ENCODE results near the gene EMCN. TPM values are rescaled to one million over a fixed set of nuclear protein-coding genes. Genes with fewer than 3 reads are reported as not detected.

Gene EMCN
- total and polyA plus RNA-seq, 10 of the 15 experiments (the other 5 are each of a cell fraction or from before 2014, with no cell fraction given), result not detected

DNA sequence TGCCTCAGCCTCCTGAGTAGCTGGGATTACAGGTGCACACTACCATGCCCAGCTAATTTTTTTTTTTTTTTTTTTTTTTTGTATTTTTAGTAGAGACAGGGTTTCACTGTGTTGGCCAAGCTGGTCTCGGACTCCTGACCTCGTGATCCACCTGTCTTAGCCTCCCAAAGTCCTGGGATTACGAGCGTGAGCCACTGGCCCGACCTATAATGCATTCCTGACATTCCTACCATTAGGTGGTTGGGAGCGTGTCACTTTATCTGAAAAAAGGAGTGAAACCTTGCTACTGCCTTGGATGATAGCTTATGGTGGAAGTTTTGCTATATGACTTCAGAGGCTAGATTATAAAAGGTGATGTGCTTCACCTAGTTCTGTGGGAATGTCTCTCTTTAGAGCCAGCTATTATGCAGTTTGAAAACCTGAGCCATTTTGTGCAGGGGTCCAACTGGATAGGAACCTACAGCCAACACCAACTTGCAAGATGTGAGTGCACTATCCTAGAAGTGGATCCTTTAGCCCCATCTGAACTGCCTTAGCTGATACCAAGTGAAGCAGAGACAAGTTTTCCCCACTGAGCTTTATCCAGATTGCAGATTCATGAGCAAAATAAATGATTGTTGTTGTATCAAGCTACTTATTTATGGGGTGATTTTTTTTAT, 29.8 kb upstream of the EMCN start (continued):
- TF ChIP-seq, protein P1, sequence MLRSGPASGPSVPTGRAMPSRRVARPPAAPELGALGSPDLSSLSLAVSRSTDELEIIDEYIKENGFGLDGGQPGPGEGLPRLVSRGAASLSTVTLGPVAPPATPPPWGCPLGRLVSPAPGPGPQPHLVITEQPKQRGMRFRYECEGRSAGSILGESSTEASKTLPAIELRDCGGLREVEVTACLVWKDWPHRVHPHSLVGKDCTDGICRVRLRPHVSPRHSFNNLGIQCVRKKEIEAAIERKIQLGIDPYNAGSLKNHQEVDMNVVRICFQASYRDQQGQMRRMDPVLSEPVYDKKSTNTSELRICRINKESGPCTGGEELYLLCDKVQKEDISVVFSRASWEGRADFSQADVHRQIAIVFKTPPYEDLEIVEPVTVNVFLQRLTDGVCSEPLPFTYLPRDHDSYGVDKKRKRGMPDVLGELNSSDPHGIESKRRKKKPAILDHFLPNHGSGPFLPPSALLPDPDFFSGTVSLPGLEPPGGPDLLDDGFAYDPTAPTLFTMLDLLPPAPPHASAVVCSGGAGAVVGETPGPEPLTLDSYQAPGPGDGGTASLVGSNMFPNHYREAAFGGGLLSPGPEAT (IDR thresholded peaks at IDR 0.05; ENCODE audit: low read depth), result no peak

DNA sequence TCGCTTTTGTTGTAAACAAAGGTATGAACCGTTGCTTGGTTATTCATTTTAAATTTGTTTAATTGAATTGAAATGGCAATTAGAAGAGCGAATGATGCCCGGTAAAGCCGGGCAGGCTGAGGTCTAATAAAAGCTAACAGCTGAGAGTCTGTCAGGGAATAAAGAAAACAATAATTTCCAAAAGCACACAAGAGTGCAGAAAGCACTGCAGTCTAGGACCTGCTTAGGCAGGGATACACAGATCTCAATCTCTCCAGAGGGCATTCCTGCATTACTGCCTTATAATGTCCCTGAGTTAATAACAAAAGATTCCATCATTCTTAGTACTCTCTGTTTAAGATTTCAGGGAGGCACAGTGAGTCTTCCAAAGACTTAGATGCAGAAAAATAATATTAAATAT, 27.6 kb upstream of the EMCN start:
- Histone ChIP-seq H3K4me1 (ENCODE audit: control insufficient read depth, insufficient read depth, low read length) (no peaks in the 10 kb centered on the region), H3K27me3 (replicated peaks in 1 of 2; ENCODE audit: control insufficient read depth in 2 of 2, insufficient read depth in 2 of 2, low read length in 1 of 2) (no peaks in the 10 kb centered on the region), H3K27ac (ENCODE audit: control insufficient read depth, insufficient read depth) (no peak overlapping the region), H3K9ac (ENCODE audit: control insufficient read depth, insufficient read depth, low read length) (no peak overlapping the region), H2AFZ (ENCODE audit: control insufficient read depth, low read depth, low read length) (no peak overlapping the region), H4K20me1 (ENCODE audit: control insufficient read depth, insufficient read depth) (no peaks in the 10 kb centered on the region), H3K36me3 (ENCODE audit: control insufficient read depth in 2 of 2, insufficient read depth in 2 of 2, low read length in 1 of 2) (no peaks in the 10 kb centered on the region), H3K4me2 (ENCODE audit: control insufficient read depth, insufficient read depth) (no peak overlapping the region), H3K79me2 (ENCODE audit: control insufficient read depth, insufficient read depth, low read length) (no peaks in the 10 kb centered on the region), H3K9me3 (replicated peaks; ENCODE audit: control insufficient read depth, insufficient read depth, low read length) (no peaks in the 10 kb centered on the region), H3K4me3 (no peak overlapping the region)
- FAIRE-seq, result no peak
- no peak for DNase-seq (ENCODE audit: low read depth, low spot score)
- ChIA-PET SMC1A (ENCODE audit: uncharacterized antibody, unreplicated experiment) (no interaction called here), CTCF (interaction anchor here (0.6 kb wide), 1 partner anchor 1448 kb away, joined by 5 read pairs; no protein-coding TSS in a partner anchor), POLR2A (interaction anchor here (0.7 kb wide), 1 partner anchor 557 kb away, joined by 3 read pairs; no protein-coding TSS in a partner anchor), RAD21 (ENCODE audit: unreplicated experiment) (no interaction called here)
- intact Hi-C loops (cut with micrococcal nuclease; ENCODE audit: unreplicated experiment), result no loop called here
- ATAC-seq, result no peak
- WGBS (ENCODE audit: insufficient coverage, insufficient replicate concordance, low lambda C conversion rate, missing lambda C conversion rate), result 40% methylated on average over 5 of the region's 5 CpGs
- no TSS peak for BruUV-seq (replicated peaks)
- in situ Hi-C loops (cut with MboI), result no loop called here
- TF ChIP-seq NRF1 (conservative IDR thresholded peaks at IDR 0.05; ENCODE audit: low read depth, low read length), result no peak
- TF ChIP-seq STAT3 (IDR thresholded peaks at IDR 0.05; ENCODE audit: low read depth, low read length), result no peak
- no peak for TF ChIP-seq ZNF274 (IDR thresholded peaks at IDR 0.05; ENCODE audit: insufficient read depth, insufficient read length)
- TF ChIP-seq, protein P2, sequence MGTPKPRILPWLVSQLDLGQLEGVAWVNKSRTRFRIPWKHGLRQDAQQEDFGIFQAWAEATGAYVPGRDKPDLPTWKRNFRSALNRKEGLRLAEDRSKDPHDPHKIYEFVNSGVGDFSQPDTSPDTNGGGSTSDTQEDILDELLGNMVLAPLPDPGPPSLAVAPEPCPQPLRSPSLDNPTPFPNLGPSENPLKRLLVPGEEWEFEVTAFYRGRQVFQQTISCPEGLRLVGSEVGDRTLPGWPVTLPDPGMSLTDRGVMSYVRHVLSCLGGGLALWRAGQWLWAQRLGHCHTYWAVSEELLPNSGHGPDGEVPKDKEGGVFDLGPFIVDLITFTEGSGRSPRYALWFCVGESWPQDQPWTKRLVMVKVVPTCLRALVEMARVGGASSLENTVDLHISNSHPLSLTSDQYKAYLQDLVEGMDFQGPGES (IDR thresholded peaks at IDR 0.05), result no peak
- TF ChIP-seq CHD2 (IDR thresholded peaks at IDR 0.05; ENCODE audit: borderline replicate concordance, low read depth, low read length), result no peak
- no peak for TF ChIP-seq CBX5 (IDR thresholded peaks at IDR 0.05; ENCODE audit: low read depth)
- TF ChIP-seq, protein P3, sequence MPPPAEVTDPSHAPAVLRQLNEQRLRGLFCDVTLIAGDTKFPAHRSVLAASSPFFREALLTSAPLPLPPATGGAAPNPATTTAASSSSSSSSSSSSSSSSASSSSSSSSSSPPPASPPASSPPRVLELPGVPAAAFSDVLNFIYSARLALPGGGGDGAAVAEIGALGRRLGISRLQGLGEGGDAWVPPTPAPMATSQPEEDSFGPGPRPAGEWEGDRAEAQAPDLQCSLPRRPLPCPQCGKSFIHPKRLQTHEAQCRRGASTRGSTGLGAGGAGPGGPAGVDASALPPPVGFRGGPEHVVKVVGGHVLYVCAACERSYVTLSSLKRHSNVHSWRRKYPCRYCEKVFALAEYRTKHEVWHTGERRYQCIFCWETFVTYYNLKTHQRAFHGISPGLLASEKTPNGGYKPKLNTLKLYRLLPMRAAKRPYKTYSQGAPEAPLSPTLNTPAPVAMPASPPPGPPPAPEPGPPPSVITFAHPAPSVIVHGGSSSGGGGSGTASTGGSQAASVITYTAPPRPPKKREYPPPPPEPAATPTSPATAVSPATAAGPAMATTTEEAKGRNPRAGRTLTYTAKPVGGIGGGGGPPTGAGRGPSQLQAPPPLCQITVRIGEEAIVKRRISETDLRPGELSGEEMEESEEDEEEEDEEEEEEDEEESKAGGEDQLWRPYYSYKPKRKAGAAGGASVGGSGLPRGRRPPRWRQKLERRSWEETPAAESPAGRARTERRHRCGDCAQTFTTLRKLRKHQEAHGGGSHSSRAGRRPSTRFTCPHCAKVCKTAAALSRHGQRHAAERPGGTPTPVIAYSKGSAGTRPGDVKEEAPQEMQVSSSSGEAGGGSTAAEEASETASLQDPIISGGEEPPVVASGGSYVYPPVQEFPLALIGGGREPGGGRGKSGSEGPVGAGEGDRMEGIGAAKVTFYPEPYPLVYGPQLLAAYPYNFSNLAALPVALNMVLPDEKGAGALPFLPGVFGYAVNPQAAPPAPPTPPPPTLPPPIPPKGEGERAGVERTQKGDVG (CRISPR knock-in tag; IDR thresholded peaks at IDR 0.05), result no peak
- no peak for TF ChIP-seq DPF2 (IDR thresholded peaks at IDR 0.05)
- TF ChIP-seq NFYA (IDR thresholded peaks at IDR 0.05; ENCODE audit: borderline replicate concordance, low read depth, low read length), result no peak
- TF ChIP-seq, protein P1 (IDR thresholded peaks at IDR 0.05; ENCODE audit: low read depth), result no peak
- TF ChIP-seq, protein P4, sequence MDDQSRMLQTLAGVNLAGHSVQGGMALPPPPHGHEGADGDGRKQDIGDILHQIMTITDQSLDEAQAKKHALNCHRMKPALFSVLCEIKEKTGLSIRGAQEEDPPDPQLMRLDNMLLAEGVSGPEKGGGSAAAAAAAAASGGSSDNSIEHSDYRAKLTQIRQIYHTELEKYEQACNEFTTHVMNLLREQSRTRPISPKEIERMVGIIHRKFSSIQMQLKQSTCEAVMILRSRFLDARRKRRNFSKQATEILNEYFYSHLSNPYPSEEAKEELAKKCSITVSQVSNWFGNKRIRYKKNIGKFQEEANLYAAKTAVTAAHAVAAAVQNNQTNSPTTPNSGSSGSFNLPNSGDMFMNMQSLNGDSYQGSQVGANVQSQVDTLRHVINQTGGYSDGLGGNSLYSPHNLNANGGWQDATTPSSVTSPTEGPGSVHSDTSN (IDR thresholded peaks at IDR 0.05; ENCODE audit: insufficient replicate concordance, low read depth, low read length), result no peak
- TF ChIP-seq HDAC2 (IDR thresholded peaks at IDR 0.05), result no peak
